Trophoblast cell (in vitro differentiated cells and primary cell): ENCODE measurements around the gene TNRC6C.

Experiments
- DNase-seq, 2 donors: peaks; one replicate each; pipeline ENCODE4 v3.0.0-alpha.2; 2016
- H2AFZ ChIP-seq: 2 replicates; pipeline ENCODE4 v1.6.1; 2013; ENCODE audit warnings: low read length, moderate library complexity, mild to moderate bottlenecking; ENCODE audit not compliant: insufficient read depth, poor library complexity
- H2AK5ac ChIP-seq: 2 replicates; pipeline ENCODE4 v1.6.1; 2013; ENCODE audit warnings: mild to moderate bottlenecking, low read length
- H2BK120ac ChIP-seq: 2 replicates; pipeline ENCODE4 v1.6.1; 2013; ENCODE audit warnings: low read length, mild to moderate bottlenecking, moderate library complexity; ENCODE audit not compliant: insufficient read depth, poor library complexity
- H2BK12ac ChIP-seq: 2 replicates; pipeline ENCODE4 v1.6.1; 2013; ENCODE audit warnings: mild to moderate bottlenecking, low read length, moderate library complexity
- H2BK5ac ChIP-seq: 2 replicates; pipeline ENCODE4 v1.6.1; 2013; ENCODE audit warnings: low read length, low read depth, moderate library complexity, mild to moderate bottlenecking; ENCODE audit not compliant: poor library complexity
- H3K14ac ChIP-seq: 2 replicates; pipeline ENCODE4 v1.6.1; 2013; ENCODE audit warnings: mild to moderate bottlenecking, low read length
- H3K18ac ChIP-seq: 2 replicates; pipeline ENCODE4 v1.6.1; 2013; ENCODE audit warnings: mild to moderate bottlenecking, low read length
- H3K23ac ChIP-seq: 2 replicates; pipeline ENCODE4 v1.6.1; 2013; ENCODE audit warnings: low read length
- H3K27ac ChIP-seq: 2 replicates; pipeline ENCODE4 v1.5.1; 2013; ENCODE audit warnings: low read depth, mild to moderate bottlenecking, inconsistent platforms, low read length, moderate library complexity
- H3K27me3 ChIP-seq: 2 replicates; pipeline ENCODE4 v1.6.1; 2013; ENCODE audit warnings: inconsistent platforms, mild to moderate bottlenecking, low read length, moderate library complexity; ENCODE audit not compliant: insufficient read depth
- H3K36me3 ChIP-seq, 2 experiments: 1 replicate in 1 of 2; 2 replicates in 1 of 2; pipeline ENCODE4 v1.6.1; 2013; ENCODE audit warnings: low read length in 2 of 2, mild to moderate bottlenecking in 2 of 2, moderate library complexity in 1 of 2; ENCODE audit not compliant: insufficient read depth in 2 of 2, control insufficient read depth in 1 of 2
- H3K4ac ChIP-seq: 2 replicates; pipeline ENCODE4 v1.6.1; 2013; ENCODE audit warnings: low read depth, mild to moderate bottlenecking, low read length, moderate library complexity
- H3K4me1 ChIP-seq, 2 experiments: 1 replicate in 1 of 2; 2 replicates in 1 of 2; pipeline ENCODE4 v1.6.1; 2013; ENCODE audit warnings: low read length in 2 of 2, mild to moderate bottlenecking in 2 of 2, moderate library complexity in 1 of 2; ENCODE audit not compliant: insufficient read depth in 2 of 2, control insufficient read depth in 1 of 2
- H3K4me2 ChIP-seq: 2 replicates; pipeline ENCODE4 v1.6.1; 2013; ENCODE audit warnings: inconsistent platforms, mild to moderate bottlenecking, low read length, moderate library complexity
- H3K4me3 ChIP-seq: 2 replicates; pipeline ENCODE4 v1.5.1; 2013; ENCODE audit warnings: mild to moderate bottlenecking, low read depth, low read length, inconsistent platforms
- H3K79me1 ChIP-seq: one replicate; pipeline ENCODE4 v1.6.1; 2013; ENCODE audit warnings: low read length
- H3K79me2 ChIP-seq: 2 replicates; pipeline ENCODE4 v1.6.1; 2013; ENCODE audit warnings: low read length, mild to moderate bottlenecking; ENCODE audit not compliant: control insufficient read depth, insufficient read depth, poor library complexity
- H3K9ac ChIP-seq: 2 replicates; pipeline ENCODE4 v1.6.1; 2013; ENCODE audit warnings: mild to moderate bottlenecking, low read length
- H3K9me3 ChIP-seq: 2 replicates; pipeline ENCODE4 v1.6.1; 2013; ENCODE audit warnings: low read depth, mild to moderate bottlenecking, control low read depth, inconsistent platforms, low read length; ENCODE audit not compliant: insufficient read depth
- H4K12ac ChIP-seq: 2 replicates; pipeline ENCODE4 v1.6.1; 2013; ENCODE audit warnings: low read depth, mild to moderate bottlenecking, low read length, moderate library complexity
- H4K8ac ChIP-seq: 2 replicates; pipeline ENCODE4 v1.6.1; 2013; ENCODE audit warnings: low read depth, mild to moderate bottlenecking, low read length, moderate library complexity
- H4K91ac ChIP-seq: one replicate; pipeline ENCODE4 v1.6.1; 2013; ENCODE audit warnings: low read depth, mild to moderate bottlenecking, low read length, moderate library complexity
- WGBS: extraction: QIAGEN DNeasy Blood & Tissue Kit; methylation state at CpG from one replicate; pipeline ENCODE4 v1.1.7; 2013; ENCODE audit warnings: missing lambda C conversion rate; ENCODE audit not compliant: insufficient read length, insufficient coverage; ENCODE audit errors: extremely low coverage; 5-methylcytosine and 5-hydroxymethylcytosine counted together

Gene TNRC6C

GRCh38 chr17:78040440-78041385 is 82.2 kb downstream of the TNRC6C start:
- H3K27me3 ChIP-seq: no peaks in the 10 kb centered on the region
- no peak overlapping the region for H2BK5ac ChIP-seq
- no peak overlapping the region for H4K12ac ChIP-seq
- H4K91ac ChIP-seq: no peak overlapping the region
- peak; percentile 39 to 45 for DNase-seq
- H3K79me1 ChIP-seq: no peaks in the 10 kb centered on the region
- no peak overlapping the region for H3K4me2 ChIP-seq
- H2AFZ ChIP-seq: no peak overlapping the region
- H3K4me1 ChIP-seq: no peaks in the 10 kb centered on the region
- H3K23ac ChIP-seq: no peak overlapping the region
- H3K4ac ChIP-seq: no peak overlapping the region
- H3K9me3 ChIP-seq: no peaks in the 10 kb centered on the region
- H3K4me3 ChIP-seq: no peak overlapping the region
- WGBS: no CpG with 5 or more reads among the region's 44 CpGs
- no peak overlapping the region for H2AK5ac ChIP-seq
- peaks cover 0 to 2% of the 10 kb centered on the region in 2 experiments for H3K36me3 ChIP-seq
- no peak overlapping the region for H2BK120ac ChIP-seq
- H3K14ac ChIP-seq: no peak overlapping the region
- H4K8ac ChIP-seq: no peak overlapping the region
- H3K79me2 ChIP-seq: no peaks in the 10 kb centered on the region
- no peak overlapping the region for H3K18ac ChIP-seq
- no peak overlapping the region for H3K27ac ChIP-seq
- H2BK12ac ChIP-seq: no peak overlapping the region
- no peak overlapping the region for H3K9ac ChIP-seq

- H3K9ac ChIP-seq: no peak overlapping the region
- H3K9me3 ChIP-seq: no peaks in the 10 kb centered on the region
- H3K27ac ChIP-seq: no peak overlapping the region
- no peaks in the 10 kb centered on the region for H3K27me3 ChIP-seq
- no peak overlapping the region for H2BK12ac ChIP-seq
- no peaks in the 10 kb centered on the region for H3K79me1 ChIP-seq
- no CpG with 5 or more reads among the region's 6 CpGs for WGBS
- H4K91ac ChIP-seq: no peak overlapping the region
- no peak overlapping the region for H2AK5ac ChIP-seq
- no peak overlapping the region for H2BK120ac ChIP-seq
- H3K36me3 ChIP-seq: peaks cover 0 to 2% of the 10 kb centered on the region in 2 experiments
- H3K79me2 ChIP-seq: no peaks in the 10 kb centered on the region
- H3K18ac ChIP-seq: no peak overlapping the region
- H3K4me3 ChIP-seq: no peak overlapping the region
- H4K12ac ChIP-seq: no peak overlapping the region
- no peak for DNase-seq
- H3K4me2 ChIP-seq: no peak overlapping the region
- no peak overlapping the region for H3K4ac ChIP-seq
- no peak overlapping the region for H2AFZ ChIP-seq
- H2BK5ac ChIP-seq: no peak overlapping the region
- no peak overlapping the region for H3K23ac ChIP-seq
- no peak overlapping the region for H3K14ac ChIP-seq
- H4K8ac ChIP-seq: no peak overlapping the region
- H3K4me1 ChIP-seq: no peaks in the 10 kb centered on the region
Observed at GRCh38 chr17:78041386-78042179, 83.1 kb downstream of the TNRC6C start.

- H3K27ac ChIP-seq: no peak overlapping the region
- H4K91ac ChIP-seq: no peak overlapping the region
- no peak overlapping the region for H3K9ac ChIP-seq
- H4K8ac ChIP-seq: no peak overlapping the region
- no peak overlapping the region for H3K4me2 ChIP-seq
- H2AK5ac ChIP-seq: no peak overlapping the region
- DNase-seq: no peak
- WGBS: no CpG with 5 or more reads among the region's 5 CpGs
- H3K79me1 ChIP-seq: no peaks in the 10 kb centered on the region
- H3K4me1 ChIP-seq: no peaks in the 10 kb centered on the region
- no peak overlapping the region for H3K18ac ChIP-seq
- H3K4ac ChIP-seq: no peak overlapping the region
- H2BK12ac ChIP-seq: no peak overlapping the region
- no peak overlapping the region for H4K12ac ChIP-seq
- H3K36me3 ChIP-seq: no peaks in the 10 kb centered on the region
- H3K4me3 ChIP-seq: no peak overlapping the region
- no peak overlapping the region for H2AFZ ChIP-seq
- no peaks in the 10 kb centered on the region for H3K27me3 ChIP-seq
- H2BK5ac ChIP-seq: no peak overlapping the region
- no peak overlapping the region for H2BK120ac ChIP-seq
- no peak overlapping the region for H3K23ac ChIP-seq
- no peaks in the 10 kb centered on the region for H3K9me3 ChIP-seq
- H3K79me2 ChIP-seq: no peaks in the 10 kb centered on the region
- H3K14ac ChIP-seq: no peak overlapping the region
Observed at GRCh38 chr17:78042542-78042941, 84.0 kb downstream of the TNRC6C start.

- Histone ChIP-seq H2AFZ (no peak overlapping the region), H3K4me3 (no peak overlapping the region), H3K4me2 (no peak overlapping the region), H3K18ac (no peak overlapping the region), H4K12ac (no peak overlapping the region), H2AK5ac (no peak overlapping the region), H4K91ac (no peak overlapping the region), H3K4me1 (no peaks in the 10 kb centered on the region), H3K79me2 (no peaks in the 10 kb centered on the region), H3K23ac (no peak overlapping the region), H3K9me3 (no peaks in the 10 kb centered on the region), H3K14ac (no peak overlapping the region), H3K27me3 (no peaks in the 10 kb centered on the region), H2BK120ac (no peak overlapping the region), H3K9ac (no peak overlapping the region), H3K36me3 (no peaks in the 10 kb centered on the region), H2BK12ac (no peak overlapping the region), H3K27ac (no peak overlapping the region), H2BK5ac (no peak overlapping the region), H3K4ac (no peak overlapping the region), H4K8ac (no peak overlapping the region), H3K79me1 (no peaks in the 10 kb centered on the region)
- no CpG with 5 or more reads among the region's 1 CpG for WGBS
- no peak for DNase-seq
Observed at GRCh38 chr17:78043031-78043430, 84.5 kb downstream of the TNRC6C start.
